Smooth muscle cell of the brain vasculature (primary cell): ENCODE data around the gene BCAR3.
"Not testable (repeated sequence)": the region's sequence is repeated elsewhere in the genome, so short reads cannot be mapped to it uniquely, and the experiment has no call there.

Experiments used
- DNase-seq: peaks from one replicate; pipeline ENCODE4 v3.0.0-alpha.2; 2012; ENCODE audit warnings: low read depth, low spot score

BCAR3 gene

DNA sequence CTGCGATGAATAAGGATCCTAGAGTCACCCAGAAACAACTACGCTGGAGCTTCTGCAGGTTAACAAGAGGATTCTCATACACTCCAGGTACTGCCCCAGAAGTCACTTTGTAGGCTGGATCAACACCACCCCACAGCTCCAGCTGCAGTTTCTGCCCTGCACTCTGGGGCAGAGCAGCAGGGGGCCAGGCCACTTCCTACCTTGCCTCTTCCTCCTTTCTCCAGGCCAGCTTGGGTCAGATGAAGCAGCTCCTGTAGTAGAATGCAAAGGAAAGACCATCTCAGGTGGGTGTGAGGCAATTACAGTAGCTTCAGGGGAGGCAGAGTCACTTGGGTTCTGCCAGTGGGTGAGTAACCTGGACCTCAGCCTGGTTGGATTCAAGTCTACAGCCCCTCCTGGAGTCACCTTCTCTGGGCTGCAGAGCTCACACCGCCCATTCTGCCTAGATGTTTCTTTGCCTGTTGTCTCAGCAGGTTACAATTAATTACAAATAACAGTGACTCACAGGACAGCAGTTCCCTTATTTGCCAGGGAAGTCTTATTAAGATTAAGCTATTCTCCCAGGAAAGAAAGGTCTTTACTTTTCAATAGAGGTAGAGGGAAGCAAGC lies 24.4 kb upstream of the BCAR3 start:
- no peak for DNase-seq

DNA sequence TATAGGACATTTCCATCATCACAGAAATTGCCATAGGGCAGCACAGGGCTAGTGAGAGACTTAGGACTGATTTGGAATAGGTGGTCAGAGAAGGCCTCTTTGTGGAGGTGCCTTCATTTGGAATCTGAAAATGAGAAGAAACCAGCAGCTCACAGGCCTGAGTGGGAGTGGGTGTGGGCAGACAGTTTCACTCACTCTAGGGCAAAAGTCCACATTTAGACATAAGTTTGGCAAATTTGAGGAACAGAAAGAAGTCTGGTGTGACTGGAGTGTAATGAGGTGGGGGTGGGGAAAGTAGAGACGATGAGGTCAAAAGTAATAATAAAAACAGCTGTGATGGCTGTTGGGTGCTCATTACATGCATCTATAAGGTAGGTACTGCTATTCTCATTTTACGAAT lies 22.4 kb upstream of the BCAR3 start:
- DNase-seq: no peak

DNA sequence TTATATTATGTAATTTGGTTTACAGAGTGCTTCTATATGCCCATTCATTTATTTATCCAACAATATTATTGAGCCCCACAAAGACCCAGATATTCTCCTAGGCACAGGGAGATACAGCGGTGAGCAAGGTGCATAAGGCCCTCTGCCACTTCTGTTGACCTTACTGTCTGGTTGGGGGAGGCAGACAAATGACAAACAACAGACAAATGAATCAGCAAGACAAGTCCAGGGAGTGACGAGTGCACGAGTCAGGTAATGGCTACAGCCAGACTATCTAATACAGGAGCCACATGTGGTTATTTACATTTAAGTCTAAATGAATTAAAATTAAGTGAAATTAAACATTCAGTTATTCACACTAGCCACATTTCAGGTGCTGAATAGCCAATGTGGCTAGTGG lies 22.0 kb upstream of the BCAR3 start:
- DNase-seq: no peak

DNA sequence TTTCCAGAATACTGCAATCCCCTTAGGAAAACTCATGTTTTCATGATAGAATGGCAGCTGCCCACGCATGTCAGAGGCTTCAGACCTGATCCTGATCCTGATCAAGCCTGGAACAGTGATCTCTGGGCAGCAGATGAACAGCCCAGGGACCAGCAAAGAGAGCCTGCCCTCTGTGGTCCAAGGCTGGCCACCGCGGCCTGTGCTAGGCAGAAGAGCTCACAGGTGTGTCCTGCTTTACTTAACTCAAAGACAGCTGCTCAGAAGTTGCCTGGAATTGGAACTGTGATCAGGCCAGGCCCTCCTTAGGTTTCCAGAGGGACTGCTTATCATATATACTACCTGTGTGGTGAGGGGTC lies 21.2 kb upstream of the BCAR3 start:
- no peak for DNase-seq

DNA sequence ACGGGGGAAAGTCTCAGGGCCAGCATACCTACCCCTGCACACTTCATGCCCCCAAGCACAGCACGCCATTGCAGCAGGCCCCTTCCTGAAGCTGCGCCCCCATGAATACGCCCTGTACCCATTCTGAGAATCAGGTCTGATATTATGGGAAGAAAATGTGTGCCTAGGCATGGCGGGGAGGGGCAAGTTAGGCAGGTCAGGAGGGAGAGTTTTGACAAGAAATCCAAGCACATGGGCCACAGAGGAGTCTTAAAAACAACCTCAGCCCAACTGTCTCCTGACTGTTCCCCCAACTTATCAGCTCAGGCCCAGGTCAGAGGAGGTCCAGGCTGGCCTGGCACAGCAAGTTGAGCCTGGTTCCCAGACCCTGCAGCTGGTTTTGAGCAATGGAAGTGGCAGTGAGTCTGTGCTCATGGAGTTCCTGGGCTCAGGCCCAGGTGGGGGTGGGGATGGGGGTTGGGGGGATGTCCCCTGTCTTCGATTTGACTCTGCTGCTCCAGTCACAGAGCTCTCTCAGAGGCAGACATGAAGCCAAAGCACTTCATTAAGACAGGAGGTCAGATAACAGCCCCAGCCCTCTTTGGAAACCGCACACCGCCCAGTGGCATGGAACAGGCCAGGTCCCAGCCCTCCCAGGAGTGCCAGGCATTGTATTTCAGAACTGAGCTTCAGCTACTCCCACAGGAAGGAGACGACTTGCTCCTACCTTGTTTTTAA lies 20.6 kb upstream of the BCAR3 start:
- no peak for DNase-seq

DNA sequence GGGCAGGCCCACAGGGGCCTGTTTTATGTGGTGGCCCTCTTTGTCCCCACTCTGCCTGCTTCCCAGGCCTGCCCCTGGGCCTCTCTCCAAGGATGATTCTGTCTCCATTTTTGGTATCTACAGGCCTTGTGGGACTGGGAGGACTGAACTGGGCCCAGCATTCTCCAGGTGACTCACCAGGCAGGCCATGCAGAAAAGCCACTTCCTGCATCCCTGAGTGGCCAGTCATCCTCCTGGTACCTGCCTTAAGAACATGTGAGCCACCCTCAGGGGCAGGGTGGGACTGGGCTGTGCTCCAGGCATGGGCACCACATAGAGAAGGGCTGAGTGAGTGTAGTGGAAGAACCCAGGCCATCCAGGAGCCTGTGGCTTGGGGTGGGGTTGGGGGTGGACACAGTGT lies 20.0 kb upstream of the BCAR3 start:
- no peak for DNase-seq

DNA sequence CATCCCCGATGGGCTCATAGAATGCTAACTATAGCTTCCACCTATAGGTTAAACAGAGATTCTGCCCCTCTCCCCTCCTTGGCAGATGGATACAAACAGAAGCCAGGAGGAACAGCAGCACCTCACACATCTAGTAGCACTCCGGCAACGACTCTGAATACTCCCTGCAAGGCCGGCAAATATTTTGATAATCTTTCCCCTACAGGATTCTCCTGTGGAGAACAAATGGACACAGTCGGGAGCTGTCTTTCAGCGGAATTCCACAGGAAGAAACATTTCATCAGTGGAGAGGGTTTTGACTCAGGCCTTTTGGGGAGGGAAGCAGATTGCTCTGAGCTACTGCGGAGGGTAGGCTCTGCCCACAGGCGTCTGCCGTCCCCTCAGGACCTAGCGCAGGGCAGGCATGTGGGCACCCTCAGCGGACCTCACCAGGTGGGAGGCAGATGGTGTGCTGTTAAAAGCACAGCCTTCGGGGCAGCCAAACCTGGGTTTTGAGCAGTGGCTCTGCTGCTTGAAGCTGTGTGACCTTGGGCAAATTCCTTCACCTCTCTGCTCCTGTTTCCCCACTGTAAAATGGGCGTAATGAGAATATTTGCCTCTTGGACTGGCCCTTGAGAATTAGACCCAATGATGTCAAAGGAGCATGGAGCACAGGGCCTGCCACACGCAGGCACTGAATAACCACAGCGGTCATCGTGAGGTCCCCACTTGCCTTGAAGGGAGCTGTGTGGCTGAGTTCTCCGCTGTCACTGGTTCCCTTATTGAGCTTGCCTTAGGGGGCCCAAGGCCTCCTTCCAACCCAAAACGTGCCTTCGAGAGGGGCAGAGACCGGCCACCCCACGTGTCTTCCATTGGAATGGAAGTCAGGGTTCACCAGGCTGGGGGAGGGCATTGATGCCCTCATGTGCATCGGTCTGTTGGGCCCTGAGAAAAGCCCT lies 19.2 kb upstream of the BCAR3 start:
- DNase-seq: no peak

DNA sequence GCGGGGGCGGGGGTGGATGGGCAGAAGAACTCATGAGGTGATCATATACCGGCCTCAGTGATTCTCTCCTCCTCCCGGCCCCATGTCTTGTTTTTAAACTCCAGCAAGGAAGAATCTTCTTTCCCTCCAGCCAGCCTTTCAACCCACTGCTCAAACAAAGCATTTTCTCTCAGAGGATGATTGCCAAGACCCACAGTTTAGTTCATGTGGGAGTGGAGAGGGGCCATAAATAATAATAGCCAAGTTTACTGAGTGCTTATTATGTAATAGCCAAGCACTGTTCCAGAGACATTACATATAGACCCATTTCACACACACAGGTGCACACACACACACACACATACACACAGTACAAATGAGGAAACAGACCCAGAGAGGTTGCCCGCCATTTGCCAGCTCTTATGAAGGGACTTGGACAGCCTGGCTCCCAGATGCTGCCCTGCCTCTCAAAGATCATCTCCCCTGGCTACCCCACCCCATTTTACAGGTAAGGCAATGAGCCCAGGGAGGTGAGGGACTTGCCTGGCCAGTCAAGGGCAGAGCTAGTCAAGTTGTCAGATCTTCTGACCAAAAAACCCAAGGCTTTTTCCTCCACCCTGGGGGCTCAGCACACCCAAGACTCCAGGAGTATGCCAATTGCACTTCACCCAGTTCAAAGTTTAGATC lies 18.0 kb upstream of the BCAR3 start:
- no peak for DNase-seq

DNA sequence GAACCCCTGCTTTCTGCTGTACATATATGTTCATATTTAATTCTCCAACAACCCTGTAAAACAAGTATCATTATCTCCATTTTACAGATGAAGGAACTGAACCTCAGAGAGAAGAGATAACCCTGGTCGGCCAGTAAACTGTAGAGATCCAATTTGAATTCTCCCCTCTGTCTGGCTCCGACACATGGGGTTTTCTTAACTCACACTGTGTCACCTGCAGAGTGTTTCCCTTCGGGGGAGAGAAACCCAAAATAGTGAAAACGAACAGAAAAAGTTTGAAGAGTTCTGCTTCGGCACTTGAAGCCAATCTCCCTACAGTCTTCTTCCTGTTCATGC lies 17.4 kb upstream of the BCAR3 start:
- no peak for DNase-seq

DNA sequence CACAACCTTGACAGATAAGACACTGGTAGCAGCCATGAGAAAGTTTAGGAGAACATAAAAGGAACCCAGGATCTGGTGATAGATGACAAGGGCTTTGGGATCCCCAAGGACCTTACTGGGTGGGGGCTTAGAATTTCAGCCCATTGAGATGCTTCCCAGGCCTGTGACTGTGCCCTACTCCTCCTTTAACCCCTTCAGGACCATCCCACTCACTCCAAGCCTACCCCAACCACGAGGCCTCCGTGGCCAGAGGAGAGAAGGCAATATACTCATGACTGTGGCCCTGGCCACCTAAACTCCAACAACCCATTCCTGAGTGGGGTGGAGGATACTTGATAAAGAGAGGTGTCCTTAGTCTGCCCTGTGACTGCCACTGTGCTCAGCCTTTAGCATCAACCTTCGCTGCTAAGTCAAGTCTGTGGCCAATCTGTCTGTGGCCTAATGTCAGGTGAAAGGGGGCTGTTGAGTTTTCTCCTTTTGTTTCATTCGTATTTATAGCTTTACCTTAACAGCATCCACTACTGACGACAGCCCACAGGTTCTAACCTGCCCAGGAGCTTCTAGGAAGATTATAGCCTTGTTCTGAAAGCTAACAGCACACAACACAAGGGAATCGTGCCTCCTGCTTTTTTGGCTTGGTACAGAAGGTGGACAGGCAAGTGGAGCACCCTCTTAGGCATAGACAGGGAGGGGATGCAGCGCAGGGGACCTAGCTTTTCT lies 16.9 kb upstream of the BCAR3 start:
- no peak for DNase-seq

DNA sequence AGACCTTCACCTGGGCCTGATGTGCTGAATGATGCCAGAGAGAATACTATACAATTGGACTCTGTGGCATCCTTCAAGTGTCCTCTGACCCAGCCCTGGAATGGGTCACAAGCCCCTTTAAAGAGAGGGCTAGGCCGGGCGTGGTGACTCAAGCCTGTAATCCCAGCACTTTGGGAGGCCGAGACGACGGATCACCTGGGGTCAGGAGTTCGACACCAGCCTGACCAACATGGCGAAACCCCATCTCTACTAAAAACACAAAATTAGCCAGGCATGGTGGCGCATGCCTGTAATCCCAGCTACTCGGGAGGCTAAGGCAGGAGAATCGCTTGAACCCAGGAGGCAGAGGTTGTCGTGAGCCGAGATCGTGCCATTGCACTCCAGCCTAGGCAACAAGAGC lies 15.9 kb upstream of the BCAR3 start:
- DNase-seq: not testable (repeated sequence)

DNA sequence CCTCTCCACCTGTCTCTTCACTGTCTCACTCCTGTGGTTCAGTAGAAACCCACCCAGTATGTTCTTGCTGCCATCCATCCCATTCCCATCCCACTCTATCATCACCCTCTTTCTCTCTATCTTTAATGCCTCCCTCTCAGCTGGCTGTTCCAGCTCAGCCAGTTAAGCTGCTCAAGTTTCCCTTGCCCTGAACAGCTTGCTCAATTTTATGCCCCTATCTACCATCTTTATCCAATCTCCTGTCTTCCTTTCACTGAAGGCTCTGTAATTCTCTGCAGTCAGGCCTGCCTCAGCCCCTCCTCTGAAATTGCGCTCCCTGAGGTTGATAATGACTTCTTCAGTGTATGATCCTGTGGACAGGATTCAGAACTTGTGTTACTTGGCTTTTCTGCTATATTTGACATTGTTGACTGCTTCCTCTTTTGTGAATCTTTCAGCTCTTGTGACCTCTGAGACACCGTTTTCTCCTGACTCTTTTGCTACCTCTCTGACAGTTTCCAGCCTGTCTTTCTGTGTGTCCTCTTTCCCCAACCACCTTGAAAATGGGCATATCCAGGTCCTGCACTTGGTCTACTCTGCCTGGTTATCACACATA lies 13.9 kb upstream of the BCAR3 start:
- no peak for DNase-seq

DNA sequence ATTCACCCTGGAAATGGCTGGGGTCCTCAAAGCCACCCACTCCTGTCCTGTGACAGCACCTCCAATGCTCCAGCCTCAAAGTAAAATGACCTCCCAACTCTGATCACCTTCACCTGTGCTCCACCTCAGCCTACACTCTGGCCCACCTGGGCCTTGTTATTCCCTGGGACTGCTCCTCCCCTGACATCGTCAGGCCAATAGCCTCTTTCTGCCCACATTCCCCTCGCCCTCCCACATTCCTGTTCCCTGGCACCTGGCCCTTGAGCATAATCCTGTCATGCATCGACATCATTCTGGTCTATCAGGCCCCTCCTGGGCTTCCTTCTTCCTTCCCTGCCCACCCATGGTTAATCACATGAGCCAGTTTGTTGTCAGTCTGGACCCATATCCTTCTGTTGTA lies 13.2 kb upstream of the BCAR3 start:
- no peak for DNase-seq

DNA sequence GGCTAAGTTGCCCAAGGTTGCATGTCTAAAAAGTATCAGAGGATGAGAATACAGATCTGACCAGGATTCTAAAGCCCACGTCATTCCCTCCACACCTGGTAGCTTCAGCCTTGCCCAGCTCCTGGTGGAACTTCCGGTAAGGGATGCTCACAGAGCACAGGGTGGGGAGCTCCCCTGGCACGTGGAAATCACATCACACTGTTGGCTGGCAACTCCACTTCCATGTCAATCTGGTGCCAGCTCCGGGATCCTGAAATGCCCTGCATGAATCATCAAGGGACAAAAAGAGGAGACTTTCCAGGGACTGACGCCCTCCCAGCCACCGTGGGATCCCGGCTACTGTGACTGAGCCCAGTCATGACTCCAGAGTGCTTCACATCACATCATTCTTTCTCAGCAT lies 12.4 kb upstream of the BCAR3 start:
- no peak for DNase-seq

DNA sequence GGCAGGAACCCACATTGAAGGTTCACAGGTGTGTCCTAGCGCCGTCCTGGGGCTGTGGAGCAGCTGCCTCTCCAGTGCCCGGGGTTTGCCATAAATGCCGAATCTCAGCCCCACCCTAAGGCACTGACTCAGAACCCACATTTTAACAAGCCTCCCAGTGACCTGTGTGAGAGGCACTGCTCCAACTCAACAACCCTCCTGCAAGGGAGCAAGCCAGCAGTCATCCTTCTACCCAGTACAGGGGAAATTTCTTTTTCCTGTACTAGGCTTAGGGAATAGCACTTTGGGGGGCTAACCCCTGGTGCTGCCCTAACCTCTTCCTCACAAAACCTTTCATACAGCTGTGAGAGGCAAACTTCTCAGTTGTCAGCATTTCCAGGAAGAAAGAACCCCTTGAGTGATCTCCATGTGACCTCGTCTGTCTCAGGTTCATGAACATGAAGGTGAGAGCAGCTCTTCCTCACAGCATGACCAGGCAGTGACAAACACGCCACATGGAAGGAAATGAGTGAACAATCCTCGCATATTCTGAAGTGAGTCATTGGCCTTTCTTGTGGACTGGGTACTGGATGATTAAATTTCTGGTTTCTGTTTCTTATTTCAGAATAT lies 11.4 kb upstream of the BCAR3 start:
- DNase-seq: no peak

DNA sequence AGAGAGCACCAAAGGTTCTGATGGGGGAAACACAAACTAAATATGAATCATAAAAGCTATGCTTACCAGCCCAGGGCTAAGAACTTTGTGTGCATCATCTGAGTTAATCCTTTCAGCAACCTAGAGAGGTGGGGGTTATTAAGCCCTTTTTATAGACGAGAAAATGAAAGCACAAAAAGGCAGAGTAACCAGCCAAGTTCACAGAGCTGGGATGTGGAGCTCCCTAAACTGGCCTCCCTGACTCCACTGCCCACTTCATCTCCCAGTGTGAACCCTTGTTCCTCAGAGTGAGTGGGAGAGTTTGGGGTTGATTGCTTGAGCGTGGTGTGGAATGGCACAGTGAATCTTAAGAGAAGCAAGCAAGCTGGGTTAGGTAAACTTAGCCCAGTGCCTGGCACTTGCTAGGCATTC lies 10.8 kb upstream of the BCAR3 start:
- no peak for DNase-seq

DNA sequence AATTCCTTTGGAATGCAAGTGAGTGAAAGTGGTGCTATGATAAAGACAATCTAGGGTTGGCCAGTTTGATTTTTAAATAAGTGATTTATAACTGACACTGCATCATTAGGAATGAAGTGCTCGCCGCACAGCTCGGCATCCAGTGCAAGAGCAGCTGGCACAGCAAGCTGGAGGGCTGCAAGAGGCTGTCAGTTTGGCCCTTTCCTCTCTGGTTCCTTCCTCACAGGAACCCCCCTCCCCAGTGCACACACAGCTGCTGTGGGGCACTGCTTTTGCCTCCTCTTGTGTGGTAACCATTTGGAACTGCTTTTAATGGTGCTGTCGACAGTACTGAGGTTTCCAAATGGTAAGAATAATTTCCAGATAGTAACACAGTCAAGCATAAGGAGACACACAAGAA lies 10.4 kb upstream of the BCAR3 start:
- DNase-seq: no peak

DNA sequence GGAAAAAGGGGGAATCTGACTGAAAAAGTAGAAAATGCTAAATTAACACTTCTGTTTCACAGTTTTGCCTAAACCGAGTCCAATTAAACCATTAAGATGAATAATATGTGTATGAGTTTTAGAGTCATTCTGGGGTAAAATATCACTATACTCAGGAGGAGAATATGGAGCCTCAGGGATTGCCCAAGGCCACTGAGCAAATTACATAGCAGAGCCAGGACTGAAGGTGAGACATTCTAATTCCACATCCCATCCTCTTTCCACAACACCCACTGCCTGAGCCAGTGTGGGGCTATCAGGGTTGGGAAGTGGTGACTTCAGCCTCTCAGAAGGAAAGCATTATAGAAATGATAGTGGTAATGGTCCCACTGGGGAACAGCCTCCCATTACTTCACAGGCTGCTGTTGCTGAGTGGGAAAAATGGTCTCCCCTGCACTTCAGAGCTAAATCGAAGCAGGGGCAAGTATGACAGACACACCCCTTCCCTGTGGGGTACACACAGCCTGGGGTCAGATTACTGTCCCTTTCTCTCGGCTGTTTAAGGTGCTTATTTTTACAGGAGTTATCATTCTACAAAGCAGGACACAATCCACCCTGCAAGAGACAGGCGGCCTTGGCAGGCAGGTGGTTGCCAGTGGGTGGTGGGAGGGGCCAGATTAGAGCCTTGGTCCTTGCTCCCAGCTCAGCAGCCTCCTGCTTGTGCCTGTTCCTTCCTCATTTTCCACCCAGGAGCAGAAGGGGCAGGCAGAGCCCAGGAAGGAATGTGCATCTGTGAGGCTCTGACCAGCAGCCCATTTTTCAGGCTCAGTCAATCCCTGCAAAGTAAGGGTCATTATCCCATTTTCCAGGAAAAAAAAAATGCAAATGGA lies 9.5 kb upstream of the BCAR3 start:
- DNase-seq: no peak

DNA sequence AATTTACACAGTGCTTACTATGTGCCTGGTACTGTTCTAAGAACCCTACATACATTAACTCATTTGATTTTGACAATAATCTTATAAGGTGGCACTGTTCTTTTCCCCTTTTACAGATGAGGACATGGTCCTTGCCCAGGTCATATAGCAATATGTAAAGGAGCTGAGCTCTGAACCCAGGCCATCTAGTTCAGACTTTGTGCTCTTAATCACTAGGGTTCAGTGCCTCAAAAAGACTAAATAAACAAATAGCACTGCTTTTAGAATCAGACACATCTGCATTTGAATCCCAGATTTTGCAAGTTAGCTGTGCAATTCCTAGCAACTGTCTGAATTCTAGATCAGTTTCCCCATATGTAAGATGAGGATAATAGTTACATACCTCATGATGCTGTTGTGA lies 8.7 kb upstream of the BCAR3 start:
- no peak for DNase-seq
